ENCODE data around the gene CXCL13. TPM values are rescaled to one million over a fixed set of nuclear protein-coding genes. Genes with fewer than 3 reads are reported as not detected.

The CXCL13 gene
- total RNA-seq, 1 donor from 2014 or later: not detected

GRCh38 chr4:77581724-77582123, 23.9 kb upstream of the CXCL13 start:
- Mint-ChIP-seq H3K27me3 (ENCODE audit: unreplicated experiment) (peaks cover 3% of the 10 kb centered on the region), H3K4me1 (ENCODE audit: unreplicated experiment) (no peaks in the 10 kb centered on the region), H3K27ac (ENCODE audit: unreplicated experiment) (no peak overlapping the region), H3K4me3 (ENCODE audit: unreplicated experiment) (no peak overlapping the region), H3K36me3 (ENCODE audit: low read depth, unreplicated experiment) (no peaks in the 10 kb centered on the region), H3K9me3 (ENCODE audit: unreplicated experiment) (peaks cover 9% of the 10 kb centered on the region)
- no peak for DNase-seq (ENCODE audit: low spot score)
- no peak for TF ChIP-seq CTCF (IDR thresholded peaks at IDR 0.05; ENCODE audit: unreplicated experiment)

GRCh38 chr4:77582156-77582555, 23.5 kb upstream of the CXCL13 start:
- Mint-ChIP-seq H3K4me1 (ENCODE audit: unreplicated experiment) (no peaks in the 10 kb centered on the region), H3K36me3 (ENCODE audit: low read depth, unreplicated experiment) (no peaks in the 10 kb centered on the region), H3K27me3 (ENCODE audit: unreplicated experiment) (peaks cover 3% of the 10 kb centered on the region), H3K4me3 (ENCODE audit: unreplicated experiment) (no peak overlapping the region), H3K27ac (ENCODE audit: unreplicated experiment) (no peak overlapping the region), H3K9me3 (ENCODE audit: unreplicated experiment) (peaks cover 9% of the 10 kb centered on the region)
- DNase-seq (ENCODE audit: low spot score): no peak
- no peak for TF ChIP-seq CTCF (IDR thresholded peaks at IDR 0.05; ENCODE audit: unreplicated experiment)

- DNase-seq (ENCODE audit: low spot score): no peak
- TF ChIP-seq CTCF (IDR thresholded peaks at IDR 0.05; ENCODE audit: unreplicated experiment): no peak
- no peak overlapping the region for H3K27ac Mint-ChIP-seq (ENCODE audit: unreplicated experiment)
- no peaks in the 10 kb centered on the region for H3K4me1 Mint-ChIP-seq (ENCODE audit: unreplicated experiment)
- H3K36me3 Mint-ChIP-seq (ENCODE audit: low read depth, unreplicated experiment): no peaks in the 10 kb centered on the region
- peaks cover 3% of the 10 kb centered on the region for H3K27me3 Mint-ChIP-seq (ENCODE audit: unreplicated experiment)
- H3K4me3 Mint-ChIP-seq (ENCODE audit: unreplicated experiment): no peak overlapping the region
- H3K9me3 Mint-ChIP-seq (ENCODE audit: unreplicated experiment): peaks cover 3% of the 10 kb centered on the region
Observed at GRCh38 chr4:77582711-77583110, 22.9 kb upstream of the CXCL13 start.

- Mint-ChIP-seq H3K36me3 (ENCODE audit: low read depth, unreplicated experiment) (no peaks in the 10 kb centered on the region), H3K4me1 (ENCODE audit: unreplicated experiment) (no peaks in the 10 kb centered on the region), H3K9me3 (ENCODE audit: unreplicated experiment) (no peaks in the 10 kb centered on the region), H3K27ac (ENCODE audit: unreplicated experiment) (no peak overlapping the region), H3K4me3 (ENCODE audit: unreplicated experiment) (no peak overlapping the region), H3K27me3 (ENCODE audit: unreplicated experiment) (peaks cover 3% of the 10 kb centered on the region)
- DNase-seq (ENCODE audit: low spot score): no peak
- TF ChIP-seq CTCF (IDR thresholded peaks at IDR 0.05; ENCODE audit: unreplicated experiment): no peak
Observed at GRCh38 chr4:77586951-77587383, 18.7 kb upstream of the CXCL13 start.

GRCh38 chr4:77590482-77590881, 15.1 kb upstream of the CXCL13 start:
- H3K36me3 Mint-ChIP-seq (ENCODE audit: low read depth, unreplicated experiment): no peaks in the 10 kb centered on the region
- no peak for TF ChIP-seq CTCF (IDR thresholded peaks at IDR 0.05; ENCODE audit: unreplicated experiment)
- no peak for DNase-seq (ENCODE audit: low spot score)

More at GRCh38 chr4:77590482-77590881, 15.1 kb upstream of the CXCL13 start:
- no peaks in the 10 kb centered on the region for H3K27me3 Mint-ChIP-seq (ENCODE audit: unreplicated experiment)
- H3K9me3 Mint-ChIP-seq (ENCODE audit: unreplicated experiment): no peaks in the 10 kb centered on the region
- H3K4me3 Mint-ChIP-seq (ENCODE audit: unreplicated experiment): no peak overlapping the region
- no peak overlapping the region for H3K27ac Mint-ChIP-seq (ENCODE audit: unreplicated experiment)
- no peaks in the 10 kb centered on the region for H3K4me1 Mint-ChIP-seq (ENCODE audit: unreplicated experiment)

Measured in endothelial cell (in vitro differentiated cells).